Stomach (tissue), 4 donors: ENCODE measurements around the gene DYNC1LI1.

ENCODE experiments used
- EP300 ChIP-seq: sonication (generic); formaldehyde crosslinking; IDR thresholded peaks from one replicate; pipeline ENCODE4 v1.6.1; 2017; ENCODE audit warnings: antibody characterized with exemption
- POLR2A ChIP-seq, 4 donors: fragments of 450-650 bp; IDR thresholded peaks; one replicate each; pipeline ENCODE4 v1.6.1; 2016; ENCODE audit warnings: antibody characterized with exemption in 4 of 4, control low read depth in 2 of 4, mild to moderate bottlenecking in 1 of 4, moderate library complexity in 1 of 4
- TF ChIP-seq, protein P1 (sequence below), 7 experiments: fragments of 450-650 bp in 4 of 7; fragments of 200-600 bp in 3 of 7; sonication (generic) in 3 of 7; IDR thresholded peaks; one replicate each; pipeline ENCODE4 v1.5.1; 2016 to 2019; ENCODE audit warnings: antibody characterized with exemption in 7 of 7, control low read depth in 2 of 7, mild to moderate bottlenecking in 1 of 7

DNA sequence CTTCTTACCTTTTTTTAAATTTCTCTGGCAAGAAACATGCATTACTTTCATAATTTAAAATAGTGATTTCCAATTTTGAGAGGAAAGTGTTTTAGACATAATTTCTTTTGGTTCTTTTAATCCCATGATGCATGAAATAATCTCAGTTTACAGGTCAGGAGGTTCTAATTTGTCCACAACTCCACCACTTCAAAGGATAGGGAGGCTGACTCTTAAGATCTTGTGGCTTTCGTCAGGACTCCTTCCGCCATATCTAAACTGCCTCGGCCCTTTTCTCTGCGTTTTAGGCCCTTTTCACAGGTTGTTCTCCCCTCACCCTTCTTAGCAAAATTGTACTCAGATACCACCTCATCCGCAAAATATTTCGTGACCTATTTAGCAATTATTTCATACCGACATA lies 8.0 kb downstream of the DYNC1LI1 start:
- no peak for TF ChIP-seq EP300
- TF ChIP-seq, protein P1, sequence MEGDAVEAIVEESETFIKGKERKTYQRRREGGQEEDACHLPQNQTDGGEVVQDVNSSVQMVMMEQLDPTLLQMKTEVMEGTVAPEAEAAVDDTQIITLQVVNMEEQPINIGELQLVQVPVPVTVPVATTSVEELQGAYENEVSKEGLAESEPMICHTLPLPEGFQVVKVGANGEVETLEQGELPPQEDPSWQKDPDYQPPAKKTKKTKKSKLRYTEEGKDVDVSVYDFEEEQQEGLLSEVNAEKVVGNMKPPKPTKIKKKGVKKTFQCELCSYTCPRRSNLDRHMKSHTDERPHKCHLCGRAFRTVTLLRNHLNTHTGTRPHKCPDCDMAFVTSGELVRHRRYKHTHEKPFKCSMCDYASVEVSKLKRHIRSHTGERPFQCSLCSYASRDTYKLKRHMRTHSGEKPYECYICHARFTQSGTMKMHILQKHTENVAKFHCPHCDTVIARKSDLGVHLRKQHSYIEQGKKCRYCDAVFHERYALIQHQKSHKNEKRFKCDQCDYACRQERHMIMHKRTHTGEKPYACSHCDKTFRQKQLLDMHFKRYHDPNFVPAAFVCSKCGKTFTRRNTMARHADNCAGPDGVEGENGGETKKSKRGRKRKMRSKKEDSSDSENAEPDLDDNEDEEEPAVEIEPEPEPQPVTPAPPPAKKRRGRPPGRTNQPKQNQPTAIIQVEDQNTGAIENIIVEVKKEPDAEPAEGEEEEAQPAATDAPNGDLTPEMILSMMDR (IDR thresholded peaks at IDR 0.05), result no peak
- TF ChIP-seq POLR2A (IDR thresholded peaks at IDR 0.05), result no peak
